Measurements from ENCODE around the gene GNG11. TPM values are rescaled to one million over a fixed set of nuclear protein-coding genes. Genes with fewer than 3 reads are reported as not detected.

The GNG11 gene
- total RNA-seq, 1 donor from 2014 or later: 9.4 TPM

DNA sequence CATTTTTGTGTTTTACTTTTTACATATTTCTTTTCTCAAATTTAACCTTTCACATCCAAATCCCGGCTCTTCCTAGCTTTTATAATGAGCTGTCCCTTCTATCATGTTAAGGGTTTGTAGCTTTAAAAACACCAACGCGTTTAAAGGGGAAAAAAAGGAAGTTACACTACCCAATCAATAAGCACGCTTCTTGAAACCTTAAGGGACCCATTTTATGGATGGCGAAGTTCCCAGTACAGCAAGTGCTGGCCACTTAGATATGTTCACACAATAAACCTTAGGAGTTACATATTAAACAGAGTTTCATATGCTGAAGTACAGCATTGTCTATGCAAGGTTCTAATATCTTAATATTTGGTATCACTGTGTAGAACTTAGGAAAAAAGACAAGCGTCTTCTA is 1.8 kb downstream of the GNG11 start:
- H3K4me3 Mint-ChIP-seq (ENCODE audit: unreplicated experiment): peak overlapping the region; percentile 89
- H3K27me3 Mint-ChIP-seq (ENCODE audit: low read depth): no peaks in the 10 kb centered on the region
- TF ChIP-seq, protein P1, sequence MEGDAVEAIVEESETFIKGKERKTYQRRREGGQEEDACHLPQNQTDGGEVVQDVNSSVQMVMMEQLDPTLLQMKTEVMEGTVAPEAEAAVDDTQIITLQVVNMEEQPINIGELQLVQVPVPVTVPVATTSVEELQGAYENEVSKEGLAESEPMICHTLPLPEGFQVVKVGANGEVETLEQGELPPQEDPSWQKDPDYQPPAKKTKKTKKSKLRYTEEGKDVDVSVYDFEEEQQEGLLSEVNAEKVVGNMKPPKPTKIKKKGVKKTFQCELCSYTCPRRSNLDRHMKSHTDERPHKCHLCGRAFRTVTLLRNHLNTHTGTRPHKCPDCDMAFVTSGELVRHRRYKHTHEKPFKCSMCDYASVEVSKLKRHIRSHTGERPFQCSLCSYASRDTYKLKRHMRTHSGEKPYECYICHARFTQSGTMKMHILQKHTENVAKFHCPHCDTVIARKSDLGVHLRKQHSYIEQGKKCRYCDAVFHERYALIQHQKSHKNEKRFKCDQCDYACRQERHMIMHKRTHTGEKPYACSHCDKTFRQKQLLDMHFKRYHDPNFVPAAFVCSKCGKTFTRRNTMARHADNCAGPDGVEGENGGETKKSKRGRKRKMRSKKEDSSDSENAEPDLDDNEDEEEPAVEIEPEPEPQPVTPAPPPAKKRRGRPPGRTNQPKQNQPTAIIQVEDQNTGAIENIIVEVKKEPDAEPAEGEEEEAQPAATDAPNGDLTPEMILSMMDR (IDR thresholded peaks at IDR 0.05): no peak
- no peaks in the 10 kb centered on the region for H3K9me3 Mint-ChIP-seq (ENCODE audit: low read depth)
- H3K36me3 Mint-ChIP-seq (ENCODE audit: low read depth): peaks cover 8% of the 10 kb centered on the region
- DNase-seq (ENCODE audit: low spot score): no peak
- H3K4me1 Mint-ChIP-seq (ENCODE audit: low read depth): peaks cover 45% of the 10 kb centered on the region
- peak overlapping the region; percentile 97 for H3K27ac Mint-ChIP-seq (ENCODE audit: unreplicated experiment)

DNA sequence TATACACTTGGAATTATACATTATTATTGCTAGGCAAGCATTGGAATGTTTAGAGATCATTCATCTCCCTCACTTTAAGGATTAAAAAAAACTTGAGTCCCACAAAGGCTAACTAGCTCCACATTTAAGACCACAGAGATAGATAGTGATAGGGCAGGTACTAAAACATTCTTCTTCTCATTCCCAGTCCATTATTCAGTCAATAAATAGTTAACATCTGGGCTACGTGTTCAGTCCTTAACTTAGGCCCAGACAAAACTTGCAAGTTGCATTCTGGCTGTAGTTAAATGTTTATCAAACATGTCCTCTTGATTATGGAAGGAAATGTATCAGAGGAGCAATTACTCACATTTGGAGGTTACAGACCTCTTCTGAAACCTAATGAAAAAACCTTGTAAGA is 2.4 kb downstream of the GNG11 start:
- Mint-ChIP-seq H3K9me3 (ENCODE audit: low read depth) (no peaks in the 10 kb centered on the region), H3K4me3 (ENCODE audit: unreplicated experiment) (peak overlapping the region; percentile 89), H3K4me1 (ENCODE audit: low read depth) (peaks cover 45% of the 10 kb centered on the region), H3K27ac (ENCODE audit: unreplicated experiment) (peak overlapping the region; percentile 0), H3K36me3 (ENCODE audit: low read depth) (peaks cover 8% of the 10 kb centered on the region), H3K27me3 (ENCODE audit: low read depth) (no peaks in the 10 kb centered on the region)
- TF ChIP-seq, protein P1 (IDR thresholded peaks at IDR 0.05): no peak
- DNase-seq (ENCODE audit: low spot score): no peak

DNA sequence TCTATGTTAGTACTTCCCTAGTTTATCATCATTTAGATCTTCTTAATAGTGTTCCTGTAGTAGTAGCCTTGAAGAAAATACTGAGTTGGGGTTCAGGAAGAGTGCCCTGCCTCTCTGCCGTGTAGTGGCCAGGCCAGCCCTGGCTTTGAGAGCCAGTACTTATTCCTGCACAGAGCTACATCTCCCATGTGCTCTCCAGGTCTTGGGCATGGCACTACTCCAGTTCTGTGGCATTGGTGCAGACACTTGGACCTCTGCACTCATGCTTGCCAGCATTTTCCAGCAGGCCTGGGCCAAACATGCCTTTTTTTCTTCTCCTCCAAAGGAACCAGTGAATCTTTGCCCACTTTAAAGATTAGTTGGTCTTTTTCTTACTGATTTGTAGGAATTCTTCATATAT is 5.3 kb downstream of the GNG11 start:
- Mint-ChIP-seq H3K4me1 (ENCODE audit: low read depth) (peaks cover 30% of the 10 kb centered on the region), H3K36me3 (ENCODE audit: low read depth) (peaks cover 8% of the 10 kb centered on the region), H3K27me3 (ENCODE audit: low read depth) (no peaks in the 10 kb centered on the region), H3K4me3 (ENCODE audit: unreplicated experiment) (no peak overlapping the region), H3K9me3 (ENCODE audit: low read depth) (no peaks in the 10 kb centered on the region), H3K27ac (ENCODE audit: unreplicated experiment) (peak overlapping the region; percentile 49)
- no peak for DNase-seq (ENCODE audit: low spot score)
- TF ChIP-seq, protein P1 (IDR thresholded peaks at IDR 0.05): no peak

DNA sequence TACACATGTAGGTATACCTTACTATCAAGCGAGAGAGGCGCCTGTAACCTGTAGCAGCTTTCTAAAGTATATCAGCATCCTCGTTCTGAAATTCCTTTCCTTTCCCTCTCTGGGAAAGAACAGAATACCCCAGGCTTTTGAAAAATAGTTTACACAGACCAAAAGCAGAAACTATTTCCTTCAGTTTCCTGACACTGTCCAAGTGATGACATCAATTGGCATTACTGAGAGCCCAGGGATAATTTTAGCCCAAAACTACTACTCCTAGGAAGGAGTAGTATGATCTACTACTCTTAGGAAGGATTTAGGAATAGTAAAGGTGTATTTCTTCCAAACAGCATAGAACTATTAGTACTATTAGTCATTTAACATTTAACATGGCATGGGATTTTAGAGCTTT is 6.0 kb downstream of the GNG11 start:
- TF ChIP-seq, protein P1 (IDR thresholded peaks at IDR 0.05): no peak
- H3K27me3 Mint-ChIP-seq (ENCODE audit: low read depth): no peaks in the 10 kb centered on the region
- no peak for DNase-seq (ENCODE audit: low spot score)
- H3K9me3 Mint-ChIP-seq (ENCODE audit: low read depth): no peaks in the 10 kb centered on the region
- H3K4me1 Mint-ChIP-seq (ENCODE audit: low read depth): peaks cover 27% of the 10 kb centered on the region
- H3K4me3 Mint-ChIP-seq (ENCODE audit: unreplicated experiment): no peak overlapping the region
- H3K27ac Mint-ChIP-seq (ENCODE audit: unreplicated experiment): peak overlapping the region; percentile 36
- H3K36me3 Mint-ChIP-seq (ENCODE audit: low read depth): peaks cover 8% of the 10 kb centered on the region

DNA sequence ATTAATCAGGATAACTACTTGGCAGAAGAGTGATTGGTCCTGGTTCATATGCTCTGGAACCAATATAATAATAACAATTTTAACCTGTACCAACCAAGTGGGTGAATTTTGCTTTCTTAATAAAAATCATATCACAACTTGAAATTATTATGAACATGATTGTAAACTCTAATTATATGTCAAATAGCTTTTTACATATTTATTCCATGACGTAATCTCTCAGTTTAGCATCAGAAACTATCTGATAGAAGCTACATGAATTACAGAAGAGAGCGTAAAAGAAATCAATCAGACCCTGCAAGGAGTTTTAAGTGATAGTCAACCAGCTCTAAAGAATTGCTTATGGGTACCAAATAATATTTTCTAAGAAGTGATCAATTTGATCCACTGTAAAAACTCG is 10.1 kb downstream of the GNG11 start:
- no peaks in the 10 kb centered on the region for H3K27me3 Mint-ChIP-seq (ENCODE audit: low read depth)
- TF ChIP-seq, protein P1 (IDR thresholded peaks at IDR 0.05): no peak
- peaks cover 18% of the 10 kb centered on the region for H3K4me1 Mint-ChIP-seq (ENCODE audit: low read depth)
- no peaks in the 10 kb centered on the region for H3K9me3 Mint-ChIP-seq (ENCODE audit: low read depth)
- H3K4me3 Mint-ChIP-seq (ENCODE audit: unreplicated experiment): no peak overlapping the region
- DNase-seq (ENCODE audit: low spot score): no peak
- H3K36me3 Mint-ChIP-seq (ENCODE audit: low read depth): peaks cover 4% of the 10 kb centered on the region
- H3K27ac Mint-ChIP-seq (ENCODE audit: unreplicated experiment): no peak overlapping the region

Measured in chondrocyte (in vitro differentiated cells).